HG03571 (cell line): Measurements from ENCODE around the gene LILRB2.
"Not testable (repeated sequence)": the region's sequence is repeated elsewhere in the genome, so short reads cannot be mapped to it uniquely, and the experiment has no call there.

Experiments used
- ATAC-seq: cut with Tn5 transposase; IDR thresholded peaks from one replicate; pipeline ENCODE4 v1.9.1; 2021; ENCODE audit not compliant: unreplicated experiment

The LILRB2 gene

DNA sequence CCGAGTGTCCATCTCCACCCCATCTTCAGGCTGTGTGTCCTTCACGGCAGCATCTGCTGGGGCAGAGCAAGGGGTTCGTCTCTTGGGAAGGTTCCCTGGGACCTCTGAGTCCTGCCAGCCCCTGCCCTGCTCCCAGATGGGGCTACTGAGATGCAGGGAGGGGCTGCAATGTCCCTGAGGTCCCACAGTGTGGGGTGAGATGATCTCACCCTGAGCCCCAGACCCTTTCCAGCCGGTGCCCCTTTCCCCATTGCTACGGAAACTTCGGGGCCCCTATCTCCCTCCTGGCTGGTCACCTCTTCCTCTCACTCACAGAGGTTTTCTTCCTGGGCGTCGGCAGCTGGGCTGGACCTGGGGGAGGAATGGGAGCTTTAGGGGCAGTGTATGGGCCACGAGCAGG is 5.0 kb downstream of the LILRB2 start:
- ATAC-seq = no peak

GRCh38 chr19:54274516-54274915 is 6.4 kb downstream of the LILRB2 start:
- not testable (repeated sequence) for ATAC-seq

- ATAC-seq = no peak
Observed at GRCh38 chr19:54273821-54274220, 7.1 kb downstream of the LILRB2 start.

DNA sequence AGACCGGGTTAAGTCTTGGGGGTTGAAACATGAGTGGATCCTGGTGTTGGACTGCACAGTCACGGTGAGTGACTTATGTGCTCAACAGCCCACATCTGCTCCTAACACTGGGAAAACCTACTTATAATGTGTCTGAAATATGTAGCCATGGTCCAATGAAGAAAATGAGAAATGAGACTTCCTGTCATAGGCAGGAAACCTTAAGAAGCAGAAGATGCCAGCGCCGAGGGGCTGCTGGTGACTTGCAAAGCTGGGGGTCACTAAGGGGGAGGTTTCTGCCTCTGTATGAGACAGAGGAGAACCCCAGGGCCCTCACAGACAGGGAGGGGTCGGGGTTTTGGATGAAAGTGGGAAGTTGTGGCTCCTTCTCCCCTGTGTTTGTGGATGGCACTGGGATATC is 8.7 kb downstream of the LILRB2 start:
- not testable (repeated sequence) for ATAC-seq

- ATAC-seq = not testable (repeated sequence)
Observed at GRCh38 chr19:54271587-54271986, 9.3 kb downstream of the LILRB2 start.

- ATAC-seq = no peak
Observed at GRCh38 chr19:54271106-54271505, 9.8 kb downstream of the LILRB2 start.

- no peak for ATAC-seq
Observed at GRCh38 chr19:54268936-54269335, 12.0 kb downstream of the LILRB2 start.

GRCh38 chr19:54266133-54266532 is 14.8 kb downstream of the LILRB2 start:
- no peak for ATAC-seq

- ATAC-seq = no peak
Observed at GRCh38 chr19:54262470-54262869, 18.4 kb downstream of the LILRB2 start.

- ATAC-seq = no peak
Observed at GRCh38 chr19:54262066-54262465, 18.8 kb downstream of the LILRB2 start.

DNA sequence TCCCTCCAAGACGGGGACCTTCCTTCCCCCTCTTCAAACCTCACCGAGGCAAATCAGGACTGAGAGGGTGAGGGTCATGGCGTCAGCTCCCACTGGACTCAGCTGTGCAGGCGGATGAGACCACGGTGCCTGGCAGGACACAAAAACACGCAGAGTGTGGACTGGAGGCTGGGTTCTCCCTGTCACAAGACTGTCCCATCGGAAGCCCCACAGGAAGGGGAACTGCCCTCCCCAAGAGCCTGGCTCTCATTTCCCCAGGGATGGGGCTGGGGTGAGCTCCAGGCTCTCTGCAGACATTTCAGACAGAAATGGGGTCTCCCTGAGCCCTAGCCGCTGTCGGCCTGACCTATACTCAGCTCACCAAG is 23.8 kb downstream of the LILRB2 start, which contains the start of gene LILRB5:
Gene LILRB5 (minus strand): TSS at position 158 of the 365 bp plus-strand sequence. CDS start 80 bp downstream, at position 78.
- ATAC-seq = no peak

DNA sequence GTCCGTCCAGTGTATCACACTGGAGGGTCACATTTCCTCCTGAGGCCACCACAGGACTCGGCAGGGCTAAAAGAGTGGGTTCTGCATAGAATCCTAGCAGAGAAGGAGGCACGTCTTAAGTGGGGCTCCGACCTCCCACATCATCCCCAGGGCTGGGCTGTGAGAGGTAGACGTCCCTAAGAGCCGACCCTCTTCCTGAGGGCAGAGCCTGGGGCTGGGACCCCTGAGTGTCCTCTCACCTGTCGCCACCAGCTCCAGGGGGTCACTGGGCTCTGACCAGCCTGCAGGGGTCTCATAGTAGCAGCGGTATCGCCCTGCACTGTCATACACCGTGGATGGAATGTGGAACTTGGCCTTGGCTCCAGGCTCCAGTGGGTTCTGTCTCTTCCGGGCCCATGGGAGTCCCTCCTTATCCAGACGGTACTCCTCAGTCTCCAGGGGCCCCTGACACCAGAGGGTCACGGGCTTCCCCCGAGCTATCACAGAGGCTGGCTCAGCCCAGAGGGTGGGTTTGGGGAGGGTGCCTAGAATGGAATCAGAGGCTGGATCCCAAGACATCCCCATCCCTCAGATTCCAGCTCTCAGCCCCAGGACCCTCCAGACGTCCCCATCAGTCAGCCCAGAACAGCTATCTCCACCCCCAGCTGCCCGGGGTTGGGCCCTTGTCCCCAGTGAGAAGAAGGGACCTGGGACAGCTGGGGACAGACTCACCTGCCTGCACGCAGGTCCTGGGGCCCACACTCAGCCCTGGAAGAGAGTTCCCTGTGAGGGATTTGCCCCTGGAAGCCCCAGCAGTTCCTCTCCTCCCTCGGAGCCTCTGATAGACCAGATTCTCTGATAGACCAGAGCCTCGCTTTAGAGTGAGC is 24.4 kb downstream of the LILRB2 start:
- ATAC-seq = no peak

DNA sequence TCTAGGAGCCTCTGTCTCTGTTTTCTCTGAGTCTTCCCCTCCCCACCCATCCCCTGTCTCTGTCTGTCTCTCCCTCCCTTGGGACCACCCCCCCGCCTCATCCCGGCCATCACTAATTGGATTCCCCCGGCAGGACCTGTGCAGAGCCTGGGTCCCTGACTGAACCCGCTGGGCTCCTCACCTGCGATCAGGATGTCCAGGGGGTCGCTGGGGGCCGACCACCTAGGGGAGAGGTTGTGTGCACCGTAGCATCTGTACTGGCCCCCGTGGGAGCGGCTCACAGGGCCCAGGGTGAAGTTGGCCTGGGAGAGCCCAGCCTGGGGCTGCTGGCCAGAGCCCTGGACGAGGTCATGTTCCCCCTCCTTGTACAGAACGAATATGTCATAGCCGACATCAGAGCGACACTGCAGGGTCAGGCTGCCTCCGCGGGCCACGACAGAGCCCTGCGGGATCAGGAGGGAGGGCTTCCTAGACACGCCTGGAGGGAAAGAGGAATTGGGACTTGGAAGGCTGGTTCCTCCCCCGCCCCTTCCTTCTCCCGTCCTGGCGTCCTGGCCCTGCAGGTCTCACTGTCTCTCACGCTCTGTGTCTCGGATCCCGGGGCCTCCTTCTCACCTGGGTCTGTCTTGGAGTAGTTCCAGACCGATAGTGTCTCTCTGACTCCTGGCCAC is 25.7 kb downstream of the LILRB2 start:
- ATAC-seq = no peak

DNA sequence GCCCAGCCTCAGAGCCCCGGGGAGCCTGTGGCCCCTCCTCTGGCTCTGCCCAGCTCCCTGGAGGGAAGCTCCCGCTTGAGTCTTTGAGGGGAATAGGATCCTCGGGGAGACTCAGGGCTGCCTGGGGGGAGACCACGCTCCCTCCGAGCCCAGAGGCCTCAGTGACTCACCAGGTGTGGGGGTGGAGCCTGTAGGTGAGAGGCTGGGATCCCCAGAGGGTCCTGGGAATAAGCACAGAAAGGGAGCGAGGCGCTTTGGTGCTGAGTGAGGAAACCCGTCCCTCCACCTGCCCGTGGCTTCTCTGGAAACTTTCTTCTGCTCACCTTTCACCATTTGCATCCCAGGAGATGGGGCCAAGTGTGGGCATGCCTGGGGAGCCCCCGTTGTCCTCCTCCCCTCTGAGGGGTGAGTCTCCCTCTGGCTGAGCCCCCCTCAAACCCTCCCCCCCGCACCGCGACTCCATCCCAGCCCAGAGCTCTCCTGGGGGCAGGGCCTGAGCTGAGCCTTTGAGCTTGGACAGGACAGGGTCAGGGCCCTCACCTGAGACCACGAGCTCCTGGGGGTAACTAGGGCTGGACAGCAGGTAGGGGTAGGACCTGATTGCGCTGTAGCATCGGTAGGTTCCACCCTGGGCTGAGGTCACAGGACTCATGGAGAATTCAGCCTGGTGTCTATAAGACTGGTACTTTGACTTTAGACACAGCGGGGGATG is 26.6 kb downstream of the LILRB2 start:
- ATAC-seq = no peak

DNA sequence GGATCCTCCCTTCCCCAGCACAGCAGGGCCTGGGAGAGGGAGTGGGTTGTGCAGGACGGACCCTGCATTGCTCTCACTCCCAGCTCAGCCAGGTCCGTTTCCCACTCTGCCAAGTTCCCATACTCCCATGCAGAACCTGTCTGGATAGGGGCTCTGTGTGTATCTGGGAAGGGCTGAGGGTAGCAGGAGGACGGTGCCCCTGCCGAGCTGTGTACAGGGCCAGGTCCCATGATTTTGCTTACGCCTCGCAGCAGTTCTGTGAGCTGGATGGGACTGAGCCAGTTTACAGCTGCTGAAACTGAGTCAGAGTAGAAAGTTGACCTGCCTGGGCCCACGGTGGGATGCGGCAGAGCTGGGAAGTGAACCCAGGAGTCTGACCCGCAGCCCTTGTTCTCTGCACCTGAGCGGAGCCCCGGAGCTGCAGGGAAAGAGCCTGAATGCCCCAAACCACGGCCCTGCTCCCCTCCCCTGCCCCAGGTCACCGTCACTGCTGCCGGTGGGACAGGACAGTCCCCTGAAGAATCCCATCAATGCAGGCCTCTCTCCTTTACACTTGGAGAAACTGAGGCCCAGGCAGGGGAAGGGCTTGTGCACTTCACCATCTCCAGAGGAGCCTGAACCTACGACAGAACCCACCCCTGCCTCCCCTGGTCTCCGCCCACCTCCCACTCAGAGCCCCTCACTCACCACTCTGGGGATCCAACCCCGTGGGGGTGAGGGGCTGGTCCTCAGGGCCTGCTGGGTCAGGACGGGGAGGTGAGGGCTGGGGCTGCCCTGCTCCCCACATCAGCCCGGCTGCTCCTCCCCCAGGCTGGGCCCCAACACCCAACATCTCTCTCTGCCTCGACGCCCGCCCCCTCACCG is 27.3 kb downstream of the LILRB2 start:
- no peak for ATAC-seq

DNA sequence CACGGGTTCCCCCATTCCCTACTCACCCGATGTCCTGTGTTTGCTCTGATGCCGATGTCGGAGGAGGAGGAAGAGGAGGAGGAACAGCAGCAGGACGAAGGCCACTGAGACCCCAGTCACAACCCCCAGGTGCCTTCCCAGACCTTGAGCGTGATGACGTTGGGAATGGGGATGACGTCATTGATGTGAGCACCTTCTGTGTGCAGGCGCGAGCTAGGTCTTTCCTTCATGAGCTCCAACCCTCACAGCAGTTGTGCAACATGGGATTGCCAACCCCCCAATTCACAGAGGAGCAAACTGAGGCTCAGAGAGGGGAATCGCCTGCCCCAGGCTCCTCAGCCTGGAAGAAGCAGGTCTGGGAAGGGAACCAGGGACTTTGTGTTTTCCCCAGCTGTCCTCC is 28.1 kb downstream of the LILRB2 start:
- ATAC-seq = no peak

- ATAC-seq = no peak
Observed at GRCh38 chr19:54252243-54252642, 28.7 kb downstream of the LILRB2 start.

DNA sequence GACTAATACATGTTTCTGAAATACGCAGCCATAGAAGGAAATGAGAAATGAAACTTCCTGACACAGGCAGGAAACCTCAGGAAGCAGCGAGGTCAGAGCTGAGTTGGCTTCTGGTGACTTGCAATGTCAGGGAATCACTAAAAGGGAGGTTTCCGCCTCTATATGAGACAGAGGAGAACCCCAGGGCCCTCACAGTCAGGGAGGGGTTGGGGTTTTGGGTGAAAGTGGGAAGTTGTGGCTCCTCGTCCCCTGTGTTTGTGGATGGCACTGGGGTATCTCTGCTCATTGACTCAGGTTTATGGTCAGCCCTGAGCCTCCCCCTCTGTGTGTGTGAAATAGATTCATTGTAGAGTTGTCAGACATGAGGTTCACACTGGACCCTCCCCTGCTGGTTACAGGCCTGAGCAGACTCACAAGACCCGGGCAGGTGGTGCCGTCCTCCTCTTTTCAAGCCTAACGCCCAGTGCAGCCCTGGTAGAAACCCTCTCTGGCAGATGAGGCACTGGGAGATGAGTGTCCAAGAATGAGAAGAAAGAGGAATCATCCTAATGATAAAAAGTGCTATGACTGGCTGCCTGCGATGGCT is 32.8 kb downstream of the LILRB2 start:
- ATAC-seq = no peak

DNA sequence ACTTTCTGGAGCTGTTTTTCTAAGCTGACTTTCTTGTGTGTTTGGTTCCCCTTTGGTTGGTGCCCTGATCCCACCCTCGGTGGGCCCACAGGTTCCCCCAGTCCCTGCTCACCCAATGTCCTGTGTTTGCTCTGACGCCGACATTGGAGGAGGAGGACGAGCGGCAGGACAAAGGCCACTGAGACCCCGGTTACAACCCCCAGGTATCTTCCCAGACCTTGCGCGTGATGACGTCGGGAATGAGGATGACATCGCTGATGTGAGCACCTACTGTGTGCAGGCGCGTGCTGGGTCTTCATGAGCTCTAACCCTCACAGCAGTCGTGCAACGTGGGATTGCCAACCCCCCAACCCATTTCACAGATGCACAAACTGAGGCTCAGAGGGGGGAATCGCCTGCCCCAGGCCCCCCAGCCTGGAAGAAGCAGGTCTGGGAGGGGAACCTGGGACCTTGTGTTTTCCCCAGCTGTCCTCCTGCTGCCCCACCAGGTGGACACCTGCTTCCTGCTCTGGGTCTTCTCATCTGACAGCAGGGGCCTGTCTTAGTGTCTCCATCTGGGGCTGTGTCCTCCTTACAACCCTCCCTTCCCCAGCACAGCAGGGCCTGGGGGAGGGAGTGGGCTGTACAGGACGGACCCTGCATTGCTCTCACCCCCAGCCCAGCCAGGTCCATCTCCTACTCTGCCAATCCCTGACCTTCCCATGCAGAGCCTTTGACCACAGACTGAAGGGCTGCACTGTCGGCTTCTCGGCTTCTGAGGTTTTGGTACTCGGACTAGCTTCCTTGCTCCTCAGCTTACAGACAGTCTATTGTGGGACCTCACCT is 33.6 kb downstream of the LILRB2 start:
- ATAC-seq = no peak

DNA sequence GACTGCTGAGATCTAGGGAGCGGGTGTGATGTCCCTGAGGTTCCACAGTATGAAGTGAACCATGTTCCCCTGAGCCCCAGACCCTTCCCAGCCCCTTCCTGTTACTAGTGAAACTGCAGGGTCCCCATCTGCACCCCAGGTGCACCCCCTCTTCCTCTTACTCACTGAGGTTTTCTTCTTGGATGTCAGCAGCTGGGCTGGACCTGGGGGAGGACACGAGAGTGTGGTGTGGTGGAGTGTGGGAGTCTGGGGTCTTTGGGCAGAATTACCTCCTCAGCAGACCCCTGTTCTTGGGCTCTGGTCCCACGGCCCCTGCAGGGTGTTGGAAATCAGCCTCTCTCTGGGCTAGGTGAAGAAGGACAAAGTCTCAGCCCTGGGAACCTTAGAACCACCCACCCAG is 35.0 kb downstream of the LILRB2 start:
- ATAC-seq = no peak
